GM19452 (cell line): ENCODE results near the gene SLIT1.

Source experiments
- ATAC-seq: cut with Tn5 transposase; IDR thresholded peaks from one replicate; pipeline ENCODE4 v1.9.1; 2021; ENCODE audit not compliant: unreplicated experiment

Gene SLIT1

GRCh38 chr10:97185326-97186058, at the start of gene SLIT1:
TSS of gene SLIT1 (minus strand) at chr10:97185959. CDS start at chr10:97185674, 285 bp downstream.
- no peak for ATAC-seq

- no peak for ATAC-seq
Measured at GRCh38 chr10:97235353-97235752, 49.6 kb upstream of the SLIT1 start.

- no peak for ATAC-seq
Measured at GRCh38 chr10:97234400-97234799, 48.6 kb upstream of the SLIT1 start.

GRCh38 chr10:97230146-97230545, 44.4 kb upstream of the SLIT1 start:
- no peak for ATAC-seq

GRCh38 chr10:97229322-97230015, 43.7 kb upstream of the SLIT1 start:
- ATAC-seq = no peak

GRCh38 chr10:97228775-97229157, 43.0 kb upstream of the SLIT1 start:
- ATAC-seq = no peak

- ATAC-seq = no peak
Measured at GRCh38 chr10:97228130-97228774, 42.5 kb upstream of the SLIT1 start.

- ATAC-seq = no peak
Measured at GRCh38 chr10:97226398-97226797, 40.6 kb upstream of the SLIT1 start.

- no peak for ATAC-seq
Measured at GRCh38 chr10:97224483-97225435, 39.0 kb upstream of the SLIT1 start.

GRCh38 chr10:97222326-97222961, 36.7 kb upstream of the SLIT1 start:
- no peak for ATAC-seq

- no peak for ATAC-seq
Measured at GRCh38 chr10:97220355-97220754, 34.6 kb upstream of the SLIT1 start.

- no peak for ATAC-seq
Measured at GRCh38 chr10:97217299-97217698, 31.5 kb upstream of the SLIT1 start.

GRCh38 chr10:97215619-97216260, 30.0 kb upstream of the SLIT1 start:
- ATAC-seq = no peak

GRCh38 chr10:97213431-97213830, 27.7 kb upstream of the SLIT1 start:
- no peak for ATAC-seq

- no peak for ATAC-seq
Measured at GRCh38 chr10:97211229-97211628, 25.5 kb upstream of the SLIT1 start.

GRCh38 chr10:97210543-97210960, 24.8 kb upstream of the SLIT1 start:
- no peak for ATAC-seq

GRCh38 chr10:97207756-97208346, 22.1 kb upstream of the SLIT1 start:
- no peak for ATAC-seq

- ATAC-seq = no peak
Measured at GRCh38 chr10:97207131-97207530, 21.4 kb upstream of the SLIT1 start.

- no peak for ATAC-seq
Measured at GRCh38 chr10:97204826-97205679, 19.3 kb upstream of the SLIT1 start.
